Gastroesophageal sphincter (tissue), 4 donors: ENCODE measurements around the gene TRPV3. TPM values are rescaled to one million over a fixed set of nuclear protein-coding genes. Genes with fewer than 3 reads are reported as not detected.
"Not testable (repeated sequence)": the region's sequence is repeated elsewhere in the genome, so short reads cannot be mapped to it uniquely, and the experiment has no call there.

ENCODE experiments used
- ATAC-seq: fragments of 150-250 bp; one replicate; pipeline ENCODE4 v1.9.1; 2016; ENCODE audit warnings: mild to moderate bottlenecking, moderate library complexity
- H3K27ac ChIP-seq, 4 donors: fragments of 200-600 bp; sonication (generic) in 3 of 4; 1 replicate in 3 of 4; 2 replicates in 1 of 4; pipeline ENCODE4 v1.5.1; 2016 to 2019
- H3K27me3 ChIP-seq: fragments of 200-600 bp; sonication (generic); one replicate; pipeline ENCODE4 v1.5.1; 2019
- H3K36me3 ChIP-seq, 2 donors: fragments of 200-600 bp; sonication (generic); one replicate each; pipeline ENCODE4 v1.5.1; 2019; ENCODE audit warnings: control low read depth in 1 of 2
- H3K4me1 ChIP-seq, 3 donors: fragments of 200-600 bp; sonication (generic); 1 replicate in 2 of 3; 2 replicates in 1 of 3; pipeline ENCODE4 v1.5.1; 2016 to 2019; ENCODE audit warnings: control low read depth in 2 of 3
- H3K4me3 ChIP-seq, 2 donors: fragments of 200-600 bp; sonication (generic); one replicate each; pipeline ENCODE4 v1.5.1; 2019; ENCODE audit warnings: mild to moderate bottlenecking in 1 of 2, moderate library complexity in 1 of 2
- H3K9me3 ChIP-seq, 3 donors: fragments of 200-600 bp; sonication (generic); one replicate each; pipeline ENCODE4 v1.5.1; 2017 to 2019; ENCODE audit warnings: control low read depth in 2 of 3
- EP300 ChIP-seq: sonication (generic); formaldehyde crosslinking; IDR thresholded peaks from one replicate; pipeline ENCODE4 v1.6.1; 2017; ENCODE audit warnings: antibody characterized with exemption, mild to moderate bottlenecking
- POLR2A ChIP-seq, 2 donors: fragments of 450-650 bp; IDR thresholded peaks; one replicate each; pipeline ENCODE4 v1.6.1; 2017; ENCODE audit warnings: antibody characterized with exemption in 2 of 2, mild to moderate bottlenecking in 2 of 2, moderate library complexity in 1 of 2
- POLR2AphosphoS5 ChIP-seq: sonication (generic); formaldehyde crosslinking; IDR thresholded peaks from one replicate; pipeline ENCODE4 v1.6.1; 2017; ENCODE audit warnings: antibody characterized with exemption
- WGBS, 2 donors: methylation state at CpG; one replicate each; pipeline ENCODE4 v1.1.5; 2018; ENCODE audit warnings: low coverage in 1 of 2; 5-methylcytosine and 5-hydroxymethylcytosine counted together
- total RNA-seq, 4 donors: library from RNA; depleted of rRNA; stranded (reverse); fragments of >200 nt; gene quantifications; one replicate each; pipeline ENCODE4 v1.1.0, GENCODE V29; 2016
- TF ChIP-seq, protein P1 (sequence below), 4 experiments: fragments of 200-600 bp in 2 of 4; fragments of 450-650 bp in 2 of 4; sonication (generic) in 1 of 4; IDR thresholded peaks; one replicate each; pipeline ENCODE4 v1.5.1; 2017 to 2019; ENCODE audit warnings: antibody characterized with exemption in 4 of 4, mild to moderate bottlenecking in 2 of 4, moderate library complexity in 2 of 4

TRPV3 gene
- total RNA-seq, 4 donors from 2014 or later, result 0.31 to 0.82 (median 0.70) TPM

DNA sequence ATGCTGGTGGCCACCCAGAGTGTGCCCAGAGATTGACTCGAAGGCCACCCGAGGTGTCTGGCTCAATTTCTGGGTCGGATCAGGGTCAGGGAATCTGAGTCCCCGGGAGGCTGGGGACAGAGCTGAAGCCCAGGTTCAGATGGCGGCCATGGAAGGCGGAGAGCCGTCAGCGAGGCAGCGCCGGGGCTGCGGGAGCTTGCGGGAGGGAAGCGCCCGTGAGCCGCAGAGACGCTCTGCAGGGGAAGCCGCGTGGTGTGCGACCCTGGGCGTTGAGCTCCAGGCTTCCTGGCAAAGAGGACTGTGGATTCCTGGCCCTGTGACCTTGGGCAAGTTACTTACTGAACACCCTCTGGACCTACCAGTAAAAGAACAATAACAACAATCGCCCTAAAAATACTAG, 85.5 kb downstream of the TRPV3 start:
- H3K4me1 ChIP-seq, result peaks cover 0 to 13% (median 0%) of the 10 kb centered on the region in 3 donors
- H3K4me3 ChIP-seq, result no peak overlapping the region
- H3K36me3 ChIP-seq, result no peaks in the 10 kb centered on the region
- TF ChIP-seq, protein P1, sequence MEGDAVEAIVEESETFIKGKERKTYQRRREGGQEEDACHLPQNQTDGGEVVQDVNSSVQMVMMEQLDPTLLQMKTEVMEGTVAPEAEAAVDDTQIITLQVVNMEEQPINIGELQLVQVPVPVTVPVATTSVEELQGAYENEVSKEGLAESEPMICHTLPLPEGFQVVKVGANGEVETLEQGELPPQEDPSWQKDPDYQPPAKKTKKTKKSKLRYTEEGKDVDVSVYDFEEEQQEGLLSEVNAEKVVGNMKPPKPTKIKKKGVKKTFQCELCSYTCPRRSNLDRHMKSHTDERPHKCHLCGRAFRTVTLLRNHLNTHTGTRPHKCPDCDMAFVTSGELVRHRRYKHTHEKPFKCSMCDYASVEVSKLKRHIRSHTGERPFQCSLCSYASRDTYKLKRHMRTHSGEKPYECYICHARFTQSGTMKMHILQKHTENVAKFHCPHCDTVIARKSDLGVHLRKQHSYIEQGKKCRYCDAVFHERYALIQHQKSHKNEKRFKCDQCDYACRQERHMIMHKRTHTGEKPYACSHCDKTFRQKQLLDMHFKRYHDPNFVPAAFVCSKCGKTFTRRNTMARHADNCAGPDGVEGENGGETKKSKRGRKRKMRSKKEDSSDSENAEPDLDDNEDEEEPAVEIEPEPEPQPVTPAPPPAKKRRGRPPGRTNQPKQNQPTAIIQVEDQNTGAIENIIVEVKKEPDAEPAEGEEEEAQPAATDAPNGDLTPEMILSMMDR (IDR thresholded peaks at IDR 0.05), result no peak
- TF ChIP-seq POLR2A (IDR thresholded peaks at IDR 0.05), result no peak
- no peak for TF ChIP-seq EP300
- TF ChIP-seq POLR2AphosphoS5, result no peak
- 93 to 100% methylated on average over 1 to 10 of the region's 21 CpGs for WGBS, 2 donors
- ATAC-seq, result no peak
- no peaks in the 10 kb centered on the region for H3K9me3 ChIP-seq
- no peak overlapping the region for H3K27ac ChIP-seq
- no peaks in the 10 kb centered on the region for H3K27me3 ChIP-seq

DNA sequence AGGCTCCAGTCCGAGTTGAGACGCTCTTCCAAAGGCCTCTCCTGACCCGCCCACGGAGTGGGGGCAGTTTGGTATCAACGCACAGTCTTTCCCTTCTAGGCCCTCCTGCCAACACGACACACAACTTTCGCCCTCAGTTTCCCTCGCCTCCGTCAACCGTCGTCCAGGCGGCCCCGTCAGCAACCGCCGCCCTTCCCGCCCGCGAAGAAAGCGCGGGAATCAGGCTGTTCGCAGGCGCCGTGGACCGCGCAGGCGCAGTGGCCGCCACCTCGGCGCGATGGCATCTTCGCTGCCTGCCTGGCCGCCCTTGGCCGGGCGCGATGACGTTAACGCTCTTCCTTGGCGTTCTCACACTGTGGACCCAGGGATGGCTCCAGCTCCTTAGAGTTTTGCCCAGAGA, 86.0 kb downstream of the TRPV3 start, which contains the start of gene SPATA22:
Gene SPATA22, minus strand, starts transcription at position 221 of the 400 bp plus-strand sequence. CDS start 2,494 bp downstream, outside the sequence.
- 83 to 95% methylated on average over 2 to 4 of the region's 38 CpGs for WGBS, 2 donors
- Histone ChIP-seq H3K9me3 (no peaks in the 10 kb centered on the region), H3K27me3 (no peaks in the 10 kb centered on the region), H3K4me1 (peaks cover 0 to 13% (median 0%) of the 10 kb centered on the region in 3 donors), H3K27ac (no peak within 1 kb of the TSS), H3K36me3 (no peaks in the 10 kb centered on the region), H3K4me3 (no peak within 1 kb of the TSS)
- no peak for TF ChIP-seq EP300
- TF ChIP-seq, protein P1 (IDR thresholded peaks at IDR 0.05), result no peak
- no peak for TF ChIP-seq POLR2AphosphoS5
- TF ChIP-seq POLR2A (IDR thresholded peaks at IDR 0.05), result no peak
- ATAC-seq, result no peak

DNA sequence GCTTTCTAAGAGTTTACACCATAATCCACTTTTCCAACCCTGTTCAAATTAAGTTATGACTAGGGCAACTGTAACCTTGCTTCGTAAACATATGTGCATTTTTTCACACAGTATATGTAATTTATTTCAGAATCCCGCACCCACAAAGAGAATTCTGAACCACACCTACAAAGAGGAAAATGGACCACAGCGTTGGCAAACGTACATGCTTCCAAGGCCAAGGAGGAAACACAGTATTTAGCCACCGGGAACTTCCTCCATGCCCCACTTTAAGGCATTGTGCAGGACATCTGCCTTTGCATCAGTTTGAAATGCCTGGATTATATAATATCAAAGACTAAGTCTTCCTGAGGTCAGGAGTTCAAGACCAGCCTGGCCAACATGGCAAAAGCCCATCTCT, 88.1 kb downstream of the TRPV3 start:
- Histone ChIP-seq H3K9me3 (no peaks in the 10 kb centered on the region), H3K27ac (no peak overlapping the region), H3K36me3 (no peaks in the 10 kb centered on the region), H3K4me3 (no peak overlapping the region), H3K4me1 (peaks cover 0 to 8% (median 0%) of the 10 kb centered on the region in 3 donors), H3K27me3 (no peaks in the 10 kb centered on the region)
- 25 to 59% methylated on average over 2 to 4 of the region's 5 CpGs for WGBS, 2 donors
- no peak for ATAC-seq
- TF ChIP-seq EP300 (no peak), POLR2A (IDR thresholded peaks at IDR 0.05) (no peak), POLR2AphosphoS5 (no peak)
- TF ChIP-seq, protein P1 (IDR thresholded peaks at IDR 0.05), result no peak

DNA sequence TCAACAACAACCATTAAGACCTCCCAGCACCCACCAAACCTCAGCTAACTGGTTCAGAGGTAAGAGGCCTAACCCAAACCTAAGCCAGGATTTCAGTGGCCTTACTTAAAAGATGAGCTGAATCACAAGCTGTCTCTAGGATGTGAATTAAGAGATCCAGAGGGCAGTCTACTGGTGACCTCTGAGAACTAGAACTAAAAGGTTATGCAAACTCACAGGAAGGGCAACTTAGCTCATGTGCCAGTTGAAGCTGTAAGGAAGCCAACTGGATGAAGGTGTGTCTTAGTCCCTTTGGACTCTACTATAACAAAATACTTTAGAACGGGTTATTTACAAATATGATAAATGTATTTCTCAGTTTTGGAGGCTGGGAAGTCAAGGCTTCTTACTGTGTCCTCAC, 91.3 kb downstream of the TRPV3 start:
- 80 to 83% methylated on average over 1 of the region's 1 CpG for WGBS, 2 donors
- H3K27ac ChIP-seq, H3K9me3 ChIP-seq, H3K4me1 ChIP-seq, H3K27me3 ChIP-seq, H3K4me3 ChIP-seq, ATAC-seq, H3K36me3 ChIP-seq: not testable (repeated sequence)

Other genes with a start within 250 kb of the TRPV3 start
- under 1 TPM in 3 of 4 donors, not detected in 1; 0.67 to 0.78 (median 0.72) TPM for gene OR3A2, start 171.5 kb downstream of the TRPV3 start, total RNA-seq
- gene OR1E1, start 159.4 kb downstream of the TRPV3 start, total RNA-seq, result not detected
- not detected for gene OR3A3, start 146.4 kb downstream of the TRPV3 start, total RNA-seq
- not detected for gene OR1E2, start 124.0 kb downstream of the TRPV3 start, total RNA-seq
- 1 to 10 TPM in 1 of 4 donors, under 1 TPM in 1, not detected in 2; 0.81 to 2.2 TPM for gene SPATA22, start 86.0 kb downstream of the TRPV3 start, total RNA-seq
- gene ASPA, start 81.8 kb downstream of the TRPV3 start, total RNA-seq, result 1 to 10 TPM; 1.4 to 3.4 (median 2.7) TPM
- gene TRPV1, start 51.6 kb upstream of the TRPV3 start, total RNA-seq, result 1 to 10 TPM; 1.9 to 6.3 (median 4.1) TPM
- gene SHPK, start 78.4 kb upstream of the TRPV3 start, total RNA-seq, result 10 to 100 TPM in 2 of 4 donors, 1 to 10 TPM in 2; 5.9 to 11.1 (median 9.8) TPM
- 10 to 100 TPM; 14.8 to 20.5 (median 17.8) TPM for gene CTNS, start 78.9 kb upstream of the TRPV3 start, total RNA-seq
- gene TAX1BP3, start 110.8 kb upstream of the TRPV3 start, total RNA-seq, result 100 to 1,000 TPM in 2 of 4 donors, 10 to 100 TPM in 2; 98.5 to 172 (median 109) TPM
- 10 to 100 TPM in 3 of 4 donors, 1 to 10 TPM in 1; 8.5 to 25.3 (median 13.8) TPM for gene EMC6, start 111.0 kb upstream of the TRPV3 start, total RNA-seq
- 1 to 10 TPM in 1 of 4 donors, under 1 TPM in 1, not detected in 2; 0.96 to 2.0 TPM for gene P2RX5, start 138.3 kb upstream of the TRPV3 start, total RNA-seq
- under 1 TPM in 2 of 4 donors, not detected in 2; 0.13 to 0.15 TPM for gene HASPIN, start 166.1 kb upstream of the TRPV3 start, total RNA-seq
- 10 to 100 TPM; 20.3 to 35.2 (median 21.7) TPM for gene ITGAE, start 243.4 kb upstream of the TRPV3 start, total RNA-seq